Measurements from ENCODE around the gene TMEM117. TPM values are rescaled to one million over a fixed set of nuclear protein-coding genes. Genes with fewer than 3 reads are reported as not detected.

TMEM117 gene
- polyA plus RNA-seq, result 1 to 10 TPM; 1.9 to 4.0 (median 2.5) TPM

DNA sequence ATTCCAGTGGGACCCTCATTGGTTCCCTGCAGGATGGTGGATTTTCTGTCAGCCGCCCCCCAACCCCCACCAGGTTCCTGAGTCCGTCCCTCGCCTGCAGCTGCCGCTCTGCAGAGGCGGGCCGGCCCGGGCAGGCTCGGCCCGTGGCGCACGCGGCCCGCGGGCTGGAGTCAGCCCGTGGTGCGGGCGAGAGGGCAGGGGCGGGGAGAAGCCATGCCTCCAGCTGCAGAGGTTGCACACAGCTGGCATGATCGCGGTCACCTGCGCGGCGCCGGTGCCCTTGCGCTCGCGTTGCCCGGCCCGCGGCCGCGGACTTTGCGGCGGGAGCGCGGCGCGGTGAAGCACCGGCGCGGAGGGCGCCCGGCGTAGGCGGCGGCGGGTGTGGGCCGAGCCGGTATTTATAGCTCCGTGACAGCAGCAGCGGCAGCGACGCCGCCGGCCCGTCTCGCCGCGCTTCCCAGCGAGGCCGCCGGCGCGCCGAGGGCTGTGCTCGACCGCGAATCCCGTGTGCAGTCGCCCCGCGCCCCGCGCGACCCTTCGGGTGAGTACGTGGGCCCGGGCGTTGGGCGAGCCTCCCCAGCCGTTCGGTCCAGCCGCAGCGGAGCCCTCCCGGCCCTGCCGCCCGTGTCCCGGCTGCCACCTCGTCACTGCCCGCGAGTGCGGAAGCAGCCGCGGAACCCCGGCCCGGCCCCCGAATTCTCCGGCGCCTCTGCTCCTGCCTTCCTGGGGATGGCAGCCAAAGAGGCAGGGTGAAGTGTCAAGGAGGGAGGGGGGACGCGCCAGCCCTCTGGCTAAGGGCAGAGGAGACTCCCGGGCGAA, at the start of gene TMEM117:
Gene TMEM117, plus strand, starts transcription at position 426 of the 819 bp plus-strand sequence.
- WGBS, 3 donors, result 0% methylated on average over 95 to 103 of the region's 103 CpGs

DNA sequence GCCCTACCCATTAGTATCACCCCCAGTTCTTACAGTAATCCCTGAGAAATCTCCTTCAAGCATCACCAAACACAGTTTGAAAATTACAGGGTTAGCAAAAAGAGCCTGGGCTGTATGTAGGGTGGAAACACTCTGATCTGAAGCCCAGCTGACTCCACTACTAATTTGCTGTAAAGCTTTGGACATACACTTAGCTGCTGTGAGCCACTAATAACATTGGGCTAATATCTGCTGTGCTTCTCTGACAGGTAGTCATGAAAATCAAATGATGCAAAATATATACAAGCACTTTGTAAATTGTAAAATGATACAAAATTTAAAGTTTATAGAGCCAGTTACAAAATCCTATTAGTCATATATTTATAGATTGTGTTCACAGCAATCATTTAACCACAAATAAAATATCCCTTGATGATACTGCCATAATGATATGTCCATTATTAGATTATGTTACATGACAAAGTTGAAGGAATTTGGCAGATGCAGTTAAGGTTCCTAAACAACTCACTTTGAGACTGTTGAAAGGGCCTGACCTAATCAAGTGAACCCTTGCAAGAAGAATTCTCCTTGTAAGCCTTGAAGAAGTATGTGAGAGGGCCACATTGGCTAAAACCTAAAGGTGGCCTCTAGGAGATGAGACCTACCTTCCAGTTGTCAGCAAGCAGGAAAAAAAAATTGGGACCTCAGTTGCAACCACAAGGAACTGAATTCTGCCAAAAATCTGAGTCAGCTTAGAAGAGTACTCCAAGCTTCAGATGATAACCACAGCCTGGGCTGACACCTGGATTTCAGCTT, 48.8 kb upstream of the TMEM117 start:
- no peak overlapping the region for H3K27ac ChIP-seq (ENCODE audit: low read depth, low read length)

More for the DNA sequence above, at the start of gene TMEM117:
- H3K27ac ChIP-seq (ENCODE audit: low read depth, low read length), result peak within 1 kb of the TSS; percentile 11

DNA sequence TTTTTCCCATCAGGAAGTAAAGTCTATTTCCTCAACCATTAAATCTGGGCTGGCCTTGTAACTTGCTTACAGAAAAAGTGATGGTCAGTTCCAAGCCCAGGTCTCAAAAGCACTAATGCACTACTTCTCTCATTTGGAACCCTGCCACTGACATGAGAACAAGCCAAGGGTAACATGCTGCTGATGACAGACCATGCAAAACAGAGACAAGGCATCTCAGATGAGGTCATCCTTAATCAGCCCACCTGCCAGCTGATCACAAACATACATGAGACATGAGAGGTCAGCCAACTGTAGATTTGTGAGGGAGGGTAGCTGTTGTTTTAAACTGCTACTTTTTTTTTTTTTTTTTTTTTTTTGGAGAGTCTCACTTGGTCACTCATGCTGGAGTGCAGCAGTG, 45.9 kb upstream of the TMEM117 start:
- no peak overlapping the region for H3K27ac ChIP-seq (ENCODE audit: low read depth, low read length)

DNA sequence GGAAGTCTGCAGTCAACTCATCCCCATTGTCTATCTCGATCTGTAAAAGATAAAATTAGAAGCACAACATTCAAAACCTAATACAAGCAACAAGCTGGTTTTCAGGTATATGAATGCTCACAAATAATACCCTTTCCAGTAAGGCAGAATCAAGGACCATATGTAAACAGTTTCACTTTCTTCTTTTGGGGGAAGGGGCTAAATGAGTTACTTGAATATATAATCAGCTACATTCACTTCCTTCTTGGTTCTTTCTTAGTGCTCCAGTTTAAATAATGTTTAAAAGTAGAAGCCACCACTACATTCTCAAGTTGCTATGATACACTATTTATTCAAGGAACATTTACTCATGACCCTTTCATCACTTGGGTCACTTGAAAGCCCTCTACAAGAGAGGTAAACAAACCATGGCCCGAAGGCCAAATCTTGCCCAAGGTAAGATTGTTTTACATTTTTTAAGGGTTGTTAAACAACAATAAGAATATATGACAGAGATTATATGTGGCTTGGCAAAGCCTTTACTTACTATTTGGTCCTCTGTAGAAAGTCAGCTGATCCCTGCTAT, 40.1 kb upstream of the TMEM117 start:
- 46 to 72% (median 71%) methylated on average over 2 of the region's 2 CpGs for WGBS, 3 donors

DNA sequence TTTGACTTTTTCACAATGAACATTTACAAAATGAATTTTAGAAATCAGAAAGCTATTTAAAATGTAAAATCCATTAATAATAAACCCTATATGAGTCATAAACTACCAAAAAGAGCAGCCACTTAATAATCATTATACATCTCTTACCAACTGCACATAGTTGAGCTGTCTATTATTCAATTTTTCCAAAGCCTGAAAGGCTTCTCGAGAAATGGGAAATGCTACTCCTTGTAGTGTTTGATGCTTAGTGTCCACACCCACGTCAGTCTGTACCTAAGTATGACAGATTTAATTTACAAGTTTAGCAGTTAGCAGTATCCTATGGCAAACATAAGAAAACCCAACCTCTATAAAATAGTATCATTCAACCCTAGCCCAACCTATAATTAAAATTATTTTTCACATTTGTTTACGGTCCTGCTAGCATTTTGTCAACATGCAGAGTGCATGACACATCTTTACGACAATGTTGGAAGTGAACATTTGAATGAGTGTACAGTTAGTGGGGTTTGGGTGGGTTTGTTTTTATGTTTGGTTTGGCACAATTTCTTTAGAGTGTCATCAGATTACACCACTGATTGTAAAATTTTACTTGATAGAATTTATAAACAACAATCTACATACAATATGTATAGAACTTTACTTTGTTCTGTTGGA, 38.2 kb upstream of the TMEM117 start:
- H3K27ac ChIP-seq (ENCODE audit: low read depth, low read length), result no peak overlapping the region
- WGBS, 3 donors, result 90 to 92% (median 91%) methylated on average over 4 of the region's 4 CpGs

More for the DNA sequence above, 40.1 kb upstream of the TMEM117 start:
- no peak overlapping the region for H3K27ac ChIP-seq (ENCODE audit: low read depth, low read length)

DNA sequence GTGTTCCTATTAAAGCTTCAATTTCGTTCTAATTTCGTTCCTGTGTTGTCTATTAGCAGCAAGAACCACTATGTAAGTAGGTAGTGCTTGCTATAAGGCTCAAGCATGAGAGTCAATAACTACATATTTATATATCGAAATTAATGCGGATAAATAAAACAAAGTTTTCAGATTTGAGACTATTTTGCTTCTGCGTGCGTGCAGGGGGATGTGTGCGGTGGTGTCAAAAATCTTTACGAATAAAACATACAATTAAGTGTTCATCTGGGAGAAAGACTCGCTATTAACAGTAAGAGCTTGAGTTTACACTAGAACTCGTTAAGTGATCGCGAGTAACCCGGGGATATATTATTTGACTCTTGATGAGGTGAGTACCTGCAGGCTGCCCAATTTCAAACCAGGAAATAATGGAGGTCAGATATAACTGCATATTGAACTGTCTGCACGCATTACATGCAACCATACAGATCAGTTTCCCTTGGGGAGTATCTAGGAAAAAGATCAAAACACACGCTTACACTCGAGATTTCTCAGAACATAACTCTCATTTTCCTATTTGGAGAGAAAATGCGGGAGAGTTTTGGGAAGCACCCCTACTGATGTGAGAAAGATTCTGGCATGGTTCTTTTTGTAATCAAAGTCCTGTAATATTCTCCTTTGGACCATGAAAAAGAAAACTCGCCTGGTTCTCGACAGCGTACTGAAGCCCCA, 30.6 kb upstream of the TMEM117 start:
- 5 to 12% (median 8%) methylated on average over 20 of the region's 20 CpGs for WGBS, 3 donors

DNA sequence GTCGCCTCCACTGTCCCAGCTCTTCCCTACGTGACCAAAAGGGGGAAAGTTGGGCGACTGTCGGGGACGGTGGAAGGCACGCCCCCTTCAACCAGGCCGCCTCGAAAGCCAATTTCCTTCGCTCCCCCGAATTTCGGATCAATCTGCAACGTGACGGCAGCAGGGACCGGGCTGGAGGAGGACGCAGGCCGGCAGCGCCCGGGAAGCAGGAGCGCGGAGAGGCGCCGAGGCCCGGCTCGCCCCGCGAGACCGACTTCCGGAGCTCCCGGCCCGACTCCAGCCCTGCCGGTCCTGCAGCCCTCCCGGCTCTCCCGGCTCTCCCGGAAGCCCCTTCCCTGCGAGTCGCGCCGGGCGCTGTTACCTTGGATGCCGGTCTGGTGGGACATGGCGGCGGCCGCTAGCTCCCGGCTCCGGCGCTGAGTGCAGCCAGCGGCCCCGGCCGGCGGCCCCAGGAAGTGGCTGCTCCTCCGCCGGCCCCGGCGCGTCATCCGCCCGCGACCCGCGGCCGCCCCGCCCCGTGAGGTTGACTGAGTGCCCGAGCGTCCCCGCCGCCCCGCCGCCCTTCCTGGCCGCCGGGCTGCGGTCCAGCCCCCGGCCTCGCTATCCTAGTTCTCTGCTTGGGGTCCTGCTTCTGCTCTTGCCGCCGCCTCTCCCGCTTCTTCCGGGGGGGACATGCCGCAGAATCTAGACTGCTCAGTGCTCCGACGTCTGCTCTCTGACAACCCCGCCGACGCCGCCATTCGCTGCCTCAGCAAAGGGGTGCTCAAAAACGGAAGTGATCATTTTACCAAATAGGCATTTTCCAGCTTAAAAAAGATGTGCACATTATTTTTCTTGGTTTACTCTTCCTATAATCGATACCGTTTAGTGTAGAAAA, 29.8 kb upstream of the TMEM117 start, which contains the start of gene TWF1:
Gene TWF1, minus strand, starts transcription at position 458 of the 877 bp plus-strand sequence. Its CDS starts 72 bp downstream, at position 386.
- WGBS, 3 donors, result 0 to 1% (median 0%) methylated on average over 69 to 89 of the region's 89 CpGs
- H3K27ac ChIP-seq (ENCODE audit: low read depth, low read length), result peak within 1 kb of the TSS; percentile 95

More for the DNA sequence above, 30.6 kb upstream of the TMEM117 start:
- H3K27ac ChIP-seq (ENCODE audit: low read depth, low read length), result no peak overlapping the region

DNA sequence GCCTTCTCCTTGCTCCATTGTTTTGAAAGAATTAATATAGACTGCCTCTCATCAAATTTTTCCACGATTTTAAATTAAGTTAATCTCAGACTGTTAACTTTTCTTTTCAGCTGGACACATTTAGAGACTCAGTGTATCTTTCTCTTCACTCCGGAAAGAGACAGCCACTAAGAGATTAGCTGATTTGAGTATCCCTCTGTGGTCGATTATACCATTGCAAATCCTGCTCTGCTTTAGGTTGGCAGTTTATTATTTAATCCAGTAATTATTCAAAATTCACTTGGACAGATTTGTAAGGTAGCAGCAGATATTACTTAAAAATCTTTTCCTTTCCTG, 29.2 kb upstream of the TMEM117 start:
- peak overlapping the region; percentile 95 for H3K27ac ChIP-seq (ENCODE audit: low read depth, low read length)
- WGBS, 3 donors, result 2 to 8% (median 3%) methylated on average over 3 of the region's 3 CpGs

DNA sequence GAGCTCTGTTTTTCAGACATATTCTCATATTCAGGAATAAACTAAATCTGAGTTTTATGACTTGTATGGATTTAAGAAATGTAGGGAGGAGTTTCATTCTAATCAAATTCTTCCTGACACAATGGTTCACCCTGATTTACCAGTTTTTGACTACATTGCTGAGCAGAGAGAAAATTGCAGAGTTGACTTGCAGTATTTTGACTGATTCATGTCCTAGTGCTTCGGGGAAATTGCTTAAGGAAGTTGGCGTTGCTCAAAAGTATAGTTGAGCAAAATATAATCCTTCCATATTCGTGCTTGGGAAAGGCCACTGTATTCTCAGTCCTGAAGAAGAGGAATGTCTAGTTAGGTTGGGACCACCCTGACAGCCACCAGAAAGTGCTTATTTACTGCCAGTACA, 28.5 kb upstream of the TMEM117 start:
- WGBS, 3 donors, result 52 to 92% (median 68%) methylated on average over 3 of the region's 3 CpGs
- no peak overlapping the region for H3K27ac ChIP-seq (ENCODE audit: low read depth, low read length)

DNA sequence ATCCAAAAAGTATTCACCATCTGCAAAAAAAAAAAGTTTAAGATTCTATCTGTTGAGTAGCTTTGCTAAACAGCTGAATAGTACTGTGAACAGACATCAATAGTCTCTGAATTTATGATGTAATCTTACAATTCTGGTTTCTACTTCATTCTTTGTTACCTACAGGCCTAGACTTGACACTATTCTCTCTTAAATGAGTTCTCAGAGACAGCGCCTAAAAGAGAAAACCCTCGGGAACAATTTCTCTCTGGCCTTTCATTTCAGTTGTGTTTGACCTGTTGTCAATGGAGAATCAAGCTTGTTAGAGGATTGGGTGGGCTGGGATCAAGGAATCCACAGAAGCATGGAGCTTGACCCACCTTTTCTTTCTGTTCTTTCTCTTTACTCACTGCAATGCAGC, 23.8 kb upstream of the TMEM117 start:
- WGBS, 3 donors, result 88 to 89% (median 89%) methylated on average over 2 of the region's 2 CpGs
- no peak overlapping the region for H3K27ac ChIP-seq (ENCODE audit: low read depth, low read length)

DNA sequence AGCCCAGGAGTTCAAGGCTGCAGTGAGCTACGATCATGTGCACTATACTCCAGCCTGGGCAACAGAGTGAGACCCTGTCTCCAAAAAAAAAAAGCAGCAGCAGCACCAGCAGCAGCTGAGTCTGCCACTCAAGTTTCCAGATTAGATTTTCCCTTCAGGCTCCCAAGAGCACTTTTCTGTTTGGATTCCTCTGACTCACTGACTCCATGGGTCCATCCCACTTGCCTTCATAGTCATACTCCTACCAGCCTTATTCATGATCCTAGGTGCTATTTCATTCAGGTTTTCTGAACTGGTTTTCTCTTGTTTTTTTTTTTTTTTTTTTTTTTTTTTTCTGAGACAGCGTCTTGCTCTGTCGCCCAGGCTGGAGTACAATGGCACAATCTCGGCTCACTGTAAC, 23.0 kb upstream of the TMEM117 start:
- WGBS, 3 donors, result 89 to 93% (median 91%) methylated on average over 4 of the region's 4 CpGs

DNA sequence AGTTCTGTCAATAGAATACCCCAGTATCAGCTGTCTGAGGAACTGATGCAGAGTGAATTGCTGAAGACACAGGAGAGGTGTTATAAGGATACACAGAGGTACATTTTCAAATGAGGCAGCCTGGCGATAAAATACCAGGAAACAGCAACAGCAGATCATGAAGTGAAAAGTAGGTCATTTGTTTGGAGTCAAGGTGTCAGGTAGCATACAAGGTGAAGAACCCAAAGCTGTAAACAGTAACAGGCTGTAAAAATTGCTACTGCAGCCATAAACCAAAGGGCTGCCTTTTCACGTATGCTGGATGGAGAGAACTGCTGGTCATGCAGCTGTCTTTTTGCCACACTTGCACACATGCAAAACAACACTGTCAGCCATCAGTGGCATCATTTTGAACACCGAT, 20.5 kb upstream of the TMEM117 start:
- 61 to 77% (median 72%) methylated on average over 3 of the region's 3 CpGs for WGBS, 3 donors
- no peak overlapping the region for H3K27ac ChIP-seq (ENCODE audit: low read depth, low read length)

More for the DNA sequence above, 23.0 kb upstream of the TMEM117 start:
- no peak overlapping the region for H3K27ac ChIP-seq (ENCODE audit: low read depth, low read length)

DNA sequence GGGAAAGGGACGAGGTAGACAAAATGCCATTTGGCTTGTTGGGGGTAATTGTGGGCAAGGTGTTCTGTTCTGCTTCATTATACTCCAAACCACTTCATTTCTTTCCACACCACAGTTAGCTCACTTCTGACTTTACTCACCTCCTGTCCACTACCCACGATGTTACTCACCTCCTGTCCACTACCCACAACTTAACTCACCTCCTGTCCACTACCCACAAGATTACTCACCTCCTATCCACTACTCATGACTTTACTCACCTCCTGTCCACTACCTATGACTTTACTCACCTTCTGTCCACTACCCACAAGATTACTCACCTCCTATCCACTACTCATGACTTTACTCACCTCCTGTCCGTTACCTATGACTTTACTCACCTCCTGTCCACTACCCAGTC, 19.7 kb upstream of the TMEM117 start:
- WGBS, 3 donors, result 74 to 88% (median 82%) methylated on average over 3 of the region's 3 CpGs
- H3K27ac ChIP-seq (ENCODE audit: low read depth, low read length), result no peak overlapping the region

DNA sequence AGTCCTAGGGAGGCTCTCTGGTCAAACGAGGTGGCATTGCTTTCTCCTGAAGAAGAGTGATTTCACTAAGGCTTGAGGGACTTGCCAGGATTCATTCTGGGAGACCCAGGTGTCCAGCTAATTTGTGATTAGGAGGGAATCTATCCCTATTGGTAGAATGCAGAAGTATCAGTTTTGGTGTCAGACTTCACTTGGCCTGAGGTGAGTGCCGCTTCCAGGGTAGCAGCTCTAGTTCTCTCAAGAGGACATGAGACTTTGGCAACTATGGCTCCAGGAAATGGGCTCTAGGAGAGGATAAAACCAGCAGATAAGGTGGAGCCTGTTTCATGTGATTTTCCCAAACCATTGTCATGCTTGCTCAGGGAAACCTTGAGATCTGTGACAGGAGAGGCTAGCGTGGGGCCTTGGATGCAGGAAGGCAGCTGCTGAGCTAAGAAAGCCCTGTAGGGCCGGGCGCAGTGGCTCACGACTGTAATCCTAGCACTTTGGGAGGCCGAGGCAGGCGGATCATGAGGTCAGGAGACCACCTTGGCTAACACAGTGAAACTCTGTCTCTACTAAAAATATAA, 11.6 kb upstream of the TMEM117 start:
- WGBS, 3 donors, result 90 to 91% (median 90%) methylated on average over 8 of the region's 8 CpGs
- no peak overlapping the region for H3K27ac ChIP-seq (ENCODE audit: low read depth, low read length)

DNA sequence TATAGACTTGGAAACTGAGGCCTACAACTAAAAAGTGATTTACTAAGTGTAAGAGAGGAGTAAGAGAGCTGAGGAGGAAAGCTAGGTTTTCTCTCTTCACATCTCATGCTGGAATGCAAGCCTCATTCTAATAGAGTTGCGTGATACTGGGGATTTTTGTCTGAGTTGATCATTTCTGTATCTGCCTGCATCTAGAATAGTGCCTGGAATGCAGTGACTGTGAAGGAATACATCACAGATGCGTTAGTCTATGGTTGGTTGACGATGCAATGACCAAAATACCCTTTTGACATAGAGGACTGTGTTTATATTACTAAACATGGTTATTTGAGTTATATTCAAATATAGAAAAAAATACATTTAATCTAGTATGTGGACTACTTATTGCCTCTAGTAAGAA, 9.2 kb upstream of the TMEM117 start:
- no peak overlapping the region for H3K27ac ChIP-seq (ENCODE audit: low read depth, low read length)
- WGBS, 3 donors, result 88 to 93% (median 89%) methylated on average over 3 of the region's 3 CpGs

DNA sequence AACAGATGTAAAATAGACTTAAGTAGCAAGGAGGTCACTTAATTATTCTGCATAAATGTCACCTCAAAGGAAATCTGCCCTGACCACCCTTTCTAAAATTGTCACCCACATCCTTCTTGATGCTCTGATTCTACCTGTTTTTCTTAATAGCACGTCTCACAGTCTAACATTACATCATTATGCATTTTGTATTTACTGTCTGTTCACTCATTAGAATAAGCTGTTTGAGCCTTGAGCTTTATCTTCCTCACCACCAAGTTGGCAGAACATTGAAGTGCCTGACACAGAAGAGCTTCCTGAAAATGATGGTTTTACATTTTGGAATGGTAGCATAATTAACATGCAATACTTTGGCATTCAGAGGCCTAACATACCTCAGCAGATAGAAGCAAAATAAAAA, 8.8 kb upstream of the TMEM117 start:
- WGBS, 3 donors, result 76 to 90% (median 77%) methylated on average over 1 of the region's 1 CpG

More for the DNA sequence above, 8.8 kb upstream of the TMEM117 start:
- no peak overlapping the region for H3K27ac ChIP-seq (ENCODE audit: low read depth, low read length)

All from adipose tissue (tissue), 3 donors.